Choroid plexus epithelial cell (primary cell): ENCODE measurements around the gene CLEC7A.
A peak's percentile ranks its signal among the peaks of the same experiment; 100 is the strongest.

ENCODE experiments used
- DNase-seq: peaks from one replicate; pipeline ENCODE4 v3.0.0-alpha.2; 2010; ENCODE audit warnings: low read depth
- H3K4me3 ChIP-seq: 2 replicates; pipeline ENCODE4 v1.5.1; 2011; ENCODE audit warnings: low read depth, mild to moderate bottlenecking, control low read depth, low read length, moderate library complexity
- TF ChIP-seq, protein P1 (sequence below): conservative IDR thresholded peaks from 2 replicates; pipeline ENCODE4 v1.5.1; 2011; ENCODE audit warnings: low read depth, mild to moderate bottlenecking, control low read depth, inconsistent platforms, low read length, moderate library complexity

Gene CLEC7A

DNA sequence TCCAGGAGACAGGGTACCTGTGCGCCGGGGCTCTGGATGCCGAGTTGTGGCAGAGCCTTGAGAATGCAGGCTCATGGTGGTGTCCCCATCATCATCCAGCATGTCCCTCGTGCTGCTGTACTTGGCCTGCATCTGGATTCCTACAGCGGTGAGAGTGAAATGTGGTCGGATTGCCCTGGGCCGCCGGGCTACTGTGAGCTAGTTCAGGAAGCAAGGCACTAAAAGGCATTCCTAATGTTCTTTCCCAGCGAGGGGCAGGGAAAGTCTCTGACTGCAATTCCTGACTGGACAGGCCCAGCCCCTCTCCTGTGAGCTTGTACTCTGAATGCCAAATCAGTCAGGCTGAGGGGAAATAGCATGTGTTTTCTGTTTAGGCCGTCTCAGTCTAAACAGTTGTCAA, 31.2 kb downstream of the CLEC7A start, which contains the start of gene CLEC1A:
CLEC1A (minus strand) TSS at position 195 of the 400 bp plus-strand sequence; CDS start at position 132, 63 bp downstream.
- H3K4me3 ChIP-seq = no peak within 1 kb of the TSS
- TF ChIP-seq, protein P1, sequence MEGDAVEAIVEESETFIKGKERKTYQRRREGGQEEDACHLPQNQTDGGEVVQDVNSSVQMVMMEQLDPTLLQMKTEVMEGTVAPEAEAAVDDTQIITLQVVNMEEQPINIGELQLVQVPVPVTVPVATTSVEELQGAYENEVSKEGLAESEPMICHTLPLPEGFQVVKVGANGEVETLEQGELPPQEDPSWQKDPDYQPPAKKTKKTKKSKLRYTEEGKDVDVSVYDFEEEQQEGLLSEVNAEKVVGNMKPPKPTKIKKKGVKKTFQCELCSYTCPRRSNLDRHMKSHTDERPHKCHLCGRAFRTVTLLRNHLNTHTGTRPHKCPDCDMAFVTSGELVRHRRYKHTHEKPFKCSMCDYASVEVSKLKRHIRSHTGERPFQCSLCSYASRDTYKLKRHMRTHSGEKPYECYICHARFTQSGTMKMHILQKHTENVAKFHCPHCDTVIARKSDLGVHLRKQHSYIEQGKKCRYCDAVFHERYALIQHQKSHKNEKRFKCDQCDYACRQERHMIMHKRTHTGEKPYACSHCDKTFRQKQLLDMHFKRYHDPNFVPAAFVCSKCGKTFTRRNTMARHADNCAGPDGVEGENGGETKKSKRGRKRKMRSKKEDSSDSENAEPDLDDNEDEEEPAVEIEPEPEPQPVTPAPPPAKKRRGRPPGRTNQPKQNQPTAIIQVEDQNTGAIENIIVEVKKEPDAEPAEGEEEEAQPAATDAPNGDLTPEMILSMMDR = no peak
- DNase-seq = peak; percentile 15

DNA sequence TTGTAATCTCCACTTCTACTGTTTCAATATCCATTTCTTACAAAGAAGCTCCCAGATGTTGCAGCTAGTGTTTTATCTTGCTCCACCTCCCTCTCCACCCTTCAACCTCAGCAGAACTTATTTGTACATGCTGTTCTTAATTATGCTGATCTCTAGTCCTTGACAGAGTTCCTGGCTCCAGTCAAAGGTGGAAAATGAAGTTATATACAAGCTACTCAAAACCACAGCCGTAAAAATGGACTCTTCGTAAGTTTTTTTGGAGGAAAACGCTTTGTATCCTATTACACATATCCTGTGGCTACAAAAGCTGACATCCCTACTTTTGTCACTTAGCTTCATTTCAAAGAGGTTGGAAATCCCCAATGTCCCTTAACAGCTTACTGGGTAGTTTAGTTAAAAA, 32.5 kb downstream of the CLEC7A start:
- peak; percentile 41 for DNase-seq
- TF ChIP-seq, protein P1 = no peak
- no peak overlapping the region for H3K4me3 ChIP-seq

DNA sequence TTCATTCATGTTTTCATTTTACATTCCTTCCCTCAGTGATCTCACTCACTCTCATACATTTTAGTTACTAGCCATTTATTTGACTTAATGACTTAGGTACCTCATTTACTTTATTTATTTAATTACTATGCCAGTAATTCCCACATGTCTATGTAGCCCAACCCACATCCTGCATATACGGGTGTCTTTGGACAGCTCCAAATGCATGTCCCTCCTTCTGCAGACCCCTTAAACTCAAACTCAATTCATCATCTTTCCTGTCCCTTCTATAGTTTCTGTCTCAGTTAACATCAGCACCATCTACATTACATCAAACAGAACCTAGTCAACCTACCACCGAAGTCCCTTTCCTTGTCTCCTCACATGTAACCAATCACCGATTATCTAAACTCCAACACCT, 34.0 kb downstream of the CLEC7A start:
- TF ChIP-seq, protein P1 = no peak
- no peak overlapping the region for H3K4me3 ChIP-seq
- no peak for DNase-seq

DNA sequence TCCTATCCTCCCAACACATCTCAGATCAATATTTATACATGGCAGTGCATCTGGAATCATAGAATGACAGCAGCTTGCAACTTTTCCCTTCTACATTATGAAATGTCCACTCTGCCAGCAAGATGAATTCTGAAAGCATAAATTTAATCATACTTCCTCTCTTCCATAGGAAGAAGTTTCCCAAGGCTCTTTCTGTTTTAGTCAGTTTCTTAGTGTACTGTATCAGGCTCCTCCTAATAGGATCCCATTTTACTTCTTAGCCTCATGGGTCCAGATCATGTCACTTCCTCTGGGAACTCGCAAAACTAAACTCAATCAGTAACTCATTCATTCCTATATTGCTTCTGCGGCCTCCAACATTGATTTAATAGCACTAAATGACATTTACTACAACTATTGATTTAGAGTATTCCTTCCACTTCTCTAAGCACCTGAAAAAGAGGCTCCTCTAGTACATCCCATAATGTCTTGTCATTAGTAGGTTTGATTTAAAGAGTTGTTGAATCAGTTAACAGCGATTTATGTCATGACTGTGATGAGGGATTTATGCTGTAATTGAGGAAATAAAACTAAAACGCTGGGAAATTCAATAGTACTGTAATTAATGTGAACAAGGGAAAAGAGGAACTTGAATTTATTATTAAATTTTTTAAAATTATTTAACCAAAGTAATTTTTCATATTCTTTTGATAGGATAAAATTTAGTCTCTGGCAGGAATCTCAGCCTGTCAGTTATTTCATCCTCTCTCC, 35.2 kb downstream of the CLEC7A start:
- TF ChIP-seq, protein P1 = no peak
- DNase-seq = no peak

DNA sequence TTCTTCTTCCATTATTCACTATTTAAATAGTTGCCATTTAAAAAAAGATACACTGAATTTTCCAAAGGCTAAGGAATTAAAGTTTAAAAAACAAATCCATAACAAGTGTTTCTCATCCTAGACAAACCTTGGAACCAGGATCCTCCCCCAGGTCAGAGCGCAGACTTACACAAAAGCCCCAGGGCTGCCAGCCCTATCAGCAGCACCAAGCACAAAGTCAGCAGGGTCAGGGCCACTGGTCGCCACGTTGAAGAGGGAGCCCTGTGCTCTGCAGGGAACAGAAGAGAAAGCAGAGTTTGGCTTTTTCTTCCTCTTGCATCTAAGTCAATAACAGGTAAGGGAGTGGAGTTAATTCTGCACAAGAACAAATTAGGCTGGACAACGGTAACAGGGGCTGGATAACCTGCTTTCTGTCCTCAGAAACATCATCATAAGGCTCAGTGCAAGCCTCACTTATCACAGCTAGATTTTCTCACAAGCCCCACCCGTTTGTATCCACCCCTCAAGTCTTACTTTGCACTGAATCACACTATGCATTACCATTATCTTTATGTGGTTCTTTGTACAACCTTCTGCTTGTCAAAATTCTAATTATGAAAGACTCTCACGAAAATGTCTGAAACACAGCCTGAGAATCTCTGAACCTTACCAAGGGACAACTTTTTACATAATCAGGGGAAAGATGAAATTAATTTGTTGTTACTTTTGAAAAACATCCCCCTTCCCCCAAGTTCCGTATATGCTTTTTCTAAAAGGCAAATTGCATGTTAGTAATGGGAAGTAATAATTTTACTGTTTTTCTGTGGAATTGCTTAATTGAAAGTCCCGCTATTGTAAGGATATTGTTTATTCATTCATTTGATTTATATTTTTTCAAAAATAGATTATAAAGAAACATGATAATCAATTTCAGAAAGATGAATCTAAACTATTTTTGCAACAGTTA, 40.8 kb downstream of the CLEC7A start:
- TF ChIP-seq, protein P1 = no peak
- no peak overlapping the region for H3K4me3 ChIP-seq
- DNase-seq = no peak

More for the DNA sequence above, 35.2 kb downstream of the CLEC7A start:
- H3K4me3 ChIP-seq = no peak overlapping the region

DNA sequence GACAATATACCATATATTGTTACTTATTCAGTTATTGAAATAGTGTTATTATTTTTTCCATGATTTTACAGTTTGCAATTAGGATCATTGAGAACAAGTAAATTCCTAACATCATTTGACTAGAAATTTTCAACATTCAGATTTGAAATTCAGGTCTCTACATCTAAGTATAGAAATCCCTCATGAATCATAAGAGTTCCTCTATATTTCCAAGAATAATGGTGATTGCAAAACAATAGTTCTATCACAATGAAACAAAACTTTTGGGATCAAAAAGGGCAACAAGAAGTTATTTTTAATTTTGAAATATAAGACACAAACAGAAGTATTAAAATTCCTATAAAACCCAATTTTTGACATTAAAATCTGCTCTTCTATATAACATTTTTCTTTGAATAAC, 42.0 kb downstream of the CLEC7A start:
- DNase-seq = no peak
- no peak overlapping the region for H3K4me3 ChIP-seq
- TF ChIP-seq, protein P1 = no peak
